Glomerular endothelial cell (primary cell): Measurements from ENCODE around the gene CERS1. TPM values are rescaled to one million over a fixed set of nuclear protein-coding genes. Genes with fewer than 3 reads are reported as not detected.

Experiments
- DNase-seq: peaks from one replicate; pipeline ENCODE4 v3.0.0-alpha.2; 2011; ENCODE audit warnings: low read depth, low spot score; ENCODE audit errors: extremely low read depth
- total RNA-seq: library from RNA; depleted of rRNA; stranded (reverse); fragments of >200 nt; gene quantifications from 2 replicates; pipeline ENCODE4 v1.2.3, GENCODE V29; 2015

The CERS1 gene
- total RNA-seq, 1 donor from 2014 or later, result 12.3 TPM

DNA sequence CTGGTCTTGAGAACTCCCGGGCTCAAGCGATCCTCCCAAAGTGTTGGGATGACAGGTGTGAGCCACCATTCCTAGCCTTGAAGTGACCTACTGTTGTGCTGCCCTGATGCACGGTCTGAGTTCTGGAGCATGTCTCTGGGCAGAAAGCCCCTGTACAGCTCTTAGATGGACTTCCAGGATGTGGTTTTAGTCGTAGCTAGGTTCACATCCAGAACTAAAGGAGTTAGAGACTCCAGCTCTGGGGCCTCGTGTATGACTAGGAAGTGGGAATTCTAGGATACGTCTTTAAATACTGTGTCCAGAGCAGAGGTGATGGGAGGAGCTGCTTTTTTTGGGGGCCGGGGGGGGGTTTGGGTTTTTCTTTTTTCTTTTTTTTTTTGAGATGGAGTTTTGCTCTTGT, 52.0 kb downstream of the CERS1 start:
- DNase-seq, result no peak

GRCh38 chr19:18842166-18842565, 53.8 kb downstream of the CERS1 start:
- DNase-seq, result no peak

GRCh38 chr19:18841400-18841799, 54.6 kb downstream of the CERS1 start:
- DNase-seq, result no peak

- no peak for DNase-seq
These were observed 55.4 kb downstream of the CERS1 start for GRCh38 chr19:18840288-18841267.

DNA sequence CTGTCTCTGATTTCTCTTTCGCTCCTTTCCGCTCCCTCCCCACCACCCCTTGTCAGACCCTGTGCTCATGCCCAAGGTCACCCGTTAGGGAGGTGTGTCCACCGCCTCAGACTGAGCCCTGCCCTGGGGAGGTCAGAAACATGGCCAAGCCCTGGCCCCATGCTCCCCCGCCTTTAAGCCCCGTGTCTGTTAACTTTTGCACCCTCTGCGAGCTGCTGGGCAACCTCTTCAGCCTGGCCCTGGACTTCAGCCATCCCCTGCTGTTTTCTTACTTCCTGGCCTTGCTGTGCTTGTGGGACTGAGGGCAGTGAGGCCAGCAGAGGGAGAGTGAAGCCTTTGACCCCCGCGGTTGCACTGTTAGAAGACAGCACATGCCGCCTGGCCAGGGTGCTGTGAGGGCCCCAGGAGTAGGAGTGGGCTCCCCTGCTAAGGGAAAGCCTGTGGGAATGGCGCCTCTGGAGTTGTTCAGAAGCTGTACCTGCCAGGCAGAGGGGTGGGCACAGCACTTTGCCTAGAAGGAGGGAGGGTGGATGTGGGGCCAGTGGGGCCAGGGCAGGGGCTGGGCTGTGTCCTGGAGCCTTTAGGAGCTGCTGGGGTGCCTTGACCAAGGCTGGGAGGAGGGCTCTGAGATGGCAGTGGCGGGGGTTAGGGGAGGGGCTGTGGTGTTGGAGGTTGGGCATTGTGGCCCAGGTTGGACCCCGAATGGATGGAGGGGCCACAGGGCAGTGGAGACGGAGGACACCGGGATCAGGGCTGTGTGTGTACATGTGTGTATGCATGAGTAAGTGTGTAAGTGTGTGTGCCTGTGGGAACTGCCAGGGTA, 56.3 kb downstream of the CERS1 start:
- DNase-seq, result no peak

GRCh38 chr19:18834644-18834984, 61.3 kb downstream of the CERS1 start:
- DNase-seq, result no peak

DNA sequence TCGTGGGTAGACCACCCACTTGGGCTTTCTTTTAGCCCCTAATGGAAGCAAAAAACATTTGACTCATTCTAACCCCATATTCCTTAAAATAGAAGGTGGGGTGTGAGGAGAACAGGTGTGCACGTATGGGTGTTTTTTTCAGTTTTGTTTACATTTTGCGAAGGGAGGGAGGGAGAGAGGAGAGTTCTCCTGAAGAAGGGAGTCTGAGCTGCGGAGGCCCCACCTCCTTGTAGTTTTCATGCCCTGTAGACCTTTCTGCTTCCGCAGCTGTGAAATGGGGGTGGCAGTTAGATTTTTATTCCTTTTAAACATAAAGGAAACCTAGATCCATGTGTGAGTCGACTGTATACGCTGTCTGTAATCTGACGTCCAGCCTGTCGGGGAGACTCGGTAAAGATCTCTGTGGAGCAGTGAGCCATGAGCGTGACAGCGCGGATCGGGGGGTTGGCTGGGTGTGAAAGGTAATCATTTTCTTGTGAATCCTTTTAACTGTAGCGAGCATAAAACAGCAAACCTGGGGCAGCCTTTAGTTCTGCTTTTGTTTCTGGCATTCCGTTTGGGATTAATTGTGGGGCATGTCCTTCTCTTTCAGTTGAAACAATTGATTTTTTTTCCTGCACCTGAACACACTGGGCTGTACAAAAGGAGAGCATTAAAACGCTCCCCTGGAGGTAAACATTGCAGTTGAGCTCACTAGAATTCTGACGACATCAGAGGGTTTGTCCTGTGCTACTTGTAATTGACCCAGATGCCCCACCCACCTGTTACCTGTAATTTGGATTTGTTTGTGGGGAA, 61.9 kb downstream of the CERS1 start:
- no peak for DNase-seq

GRCh38 chr19:18833141-18833476, 62.8 kb downstream of the CERS1 start:
- no peak for DNase-seq

DNA sequence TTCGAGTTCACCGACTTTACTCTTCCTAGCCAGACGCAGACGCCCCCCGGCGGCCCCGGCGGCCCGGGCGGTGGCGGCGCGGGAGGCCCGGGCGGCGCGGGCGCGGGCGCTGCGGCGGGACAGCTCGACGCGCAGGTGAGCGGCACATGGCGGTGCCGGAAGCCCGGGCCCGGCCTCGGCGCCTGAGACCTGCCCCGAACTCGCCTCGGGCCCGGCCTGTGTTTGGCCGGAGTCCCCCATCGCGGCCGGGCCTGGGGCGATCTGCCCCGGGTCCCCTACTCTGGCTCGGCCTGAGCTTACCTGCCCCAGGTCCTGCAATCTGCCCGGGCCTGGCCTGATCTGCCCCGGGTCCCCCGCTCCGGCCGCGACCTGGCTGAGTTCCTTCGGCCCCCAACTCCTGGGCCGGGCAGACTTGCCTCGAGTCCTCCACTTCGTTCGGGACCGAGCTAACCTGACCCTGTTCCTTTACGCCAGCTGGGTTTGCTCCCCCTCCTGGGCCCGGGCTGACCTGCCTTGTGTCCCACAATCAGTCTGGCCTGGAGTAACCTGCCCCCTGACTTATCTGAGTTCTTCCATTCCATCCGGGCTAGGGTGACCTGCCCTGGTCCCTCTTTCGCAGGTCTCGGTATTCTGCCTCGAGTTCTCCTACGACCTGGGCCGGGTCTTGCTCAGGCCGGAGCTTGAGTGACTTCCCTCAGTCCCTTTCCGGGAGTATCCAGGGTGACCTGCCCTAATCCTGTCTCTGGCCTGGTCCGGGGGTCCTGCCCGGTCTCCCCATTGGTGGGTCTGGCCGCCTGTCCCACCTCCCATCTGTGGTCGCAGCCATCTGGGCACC, 63.4 kb downstream of the CERS1 start:
- DNase-seq, result no peak

- DNase-seq, result no peak
These were observed 64.2 kb downstream of the CERS1 start, which contains the start of gene UPF1 for GRCh38 chr19:18831524-18832305. Gene UPF1 (plus strand): TSS chr19:18831959. CDS start chr19:18832210, 251 bp downstream.

DNA sequence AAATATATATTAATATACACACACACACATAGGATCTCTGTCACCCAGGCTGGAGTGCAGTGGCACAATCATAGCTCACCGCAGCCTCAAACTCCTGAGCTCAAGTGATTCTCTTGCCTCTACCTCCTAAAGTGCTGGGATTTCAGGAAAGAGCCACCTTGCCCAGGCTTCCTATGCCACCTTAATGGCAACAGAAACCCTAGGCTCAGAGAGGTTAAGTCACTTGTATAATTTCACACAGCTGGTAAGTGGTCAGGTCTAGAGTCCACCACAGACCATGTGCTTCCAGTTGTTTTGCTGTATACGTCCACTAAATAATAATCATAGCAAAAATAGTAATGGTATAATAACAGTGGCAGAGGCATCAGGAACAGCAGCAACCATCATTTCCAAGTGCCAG, 65.5 kb downstream of the CERS1 start:
- no peak for DNase-seq

- DNase-seq, result no peak
These were observed 67.2 kb downstream of the CERS1 start for GRCh38 chr19:18828786-18829185.

Other genes with a start within 250 kb of the CERS1 start
- gene CRTC1, start 212.5 kb downstream of the CERS1 start, total RNA-seq, result 2.8 and 4.7 TPM in 2 replicates
- gene COMP, start 104.9 kb downstream of the CERS1 start, total RNA-seq, result not detected in 2 replicates
- gene UPF1, start 64.2 kb downstream of the CERS1 start, total RNA-seq, result 65.9 and 90.6 TPM in 2 replicates
- gene COPE, start 23.2 kb upstream of the CERS1 start, total RNA-seq, result 311 and 365 TPM in 2 replicates
- 46.3 and 56.3 TPM in 2 replicates for gene DDX49, start 23.6 kb upstream of the CERS1 start, total RNA-seq
- gene HOMER3, start 45.1 kb upstream of the CERS1 start, total RNA-seq, result 268 and 518 TPM in 2 replicates
- gene SUGP2, start 137.4 kb upstream of the CERS1 start, total RNA-seq, result 34.8 and 38.9 TPM in 2 replicates
- gene ARMC6, start 137.4 kb upstream of the CERS1 start, total RNA-seq, result 40.0 and 41.1 TPM in 2 replicates
- gene SLC25A42, start 167.8 kb upstream of the CERS1 start, total RNA-seq, result 6.1 and 6.8 TPM in 2 replicates
- gene TMEM161A, start 242.3 kb upstream of the CERS1 start, total RNA-seq, result 22.0 and 22.6 TPM in 2 replicates